Activated naive CD4-positive, alpha-beta T cell treated with anti-CD3 and anti-CD28 coated beads for 36 hours (primary cell): ENCODE data around the gene PNMT. TPM values are rescaled to one million over a fixed set of nuclear protein-coding genes. Genes with fewer than 3 reads are reported as not detected.

Source experiments
- CTCF ChIA-PET: fragments of 350-600 bp; sonication (Branson Sonifier 250); formaldehyde crosslinking; loops from one replicate; lab custom pipeline; 2021; ENCODE audit warnings: antibody characterized with exemption; lab: Charles Lee
- DNase-seq: peaks from one replicate; pipeline ENCODE4 v3.0.0-alpha.2; 2020
- H3K27ac Mint-ChIP-seq: one replicate; pipeline ENCODE4 v1.8.0; 2021; ENCODE audit warnings: mild to moderate bottlenecking, mixed read lengths
- H3K27me3 Mint-ChIP-seq: one replicate; pipeline ENCODE4 v1.8.0; 2021; ENCODE audit warnings: low read depth, mixed read lengths
- H3K36me3 Mint-ChIP-seq: one replicate; pipeline ENCODE4 v1.8.0; 2021; ENCODE audit warnings: low read depth, mixed read lengths
- H3K4me1 Mint-ChIP-seq: one replicate; pipeline ENCODE4 v1.8.0; 2021; ENCODE audit warnings: low read depth, mixed read lengths
- H3K4me3 Mint-ChIP-seq: one replicate; pipeline ENCODE4 v1.8.0; 2021; ENCODE audit warnings: mild to moderate bottlenecking, moderate library complexity, mixed read lengths
- H3K9me3 Mint-ChIP-seq: one replicate; pipeline ENCODE4 v1.8.0; 2021; ENCODE audit warnings: mixed read lengths
- intact Hi-C: fragments of 100-400 bp; cut with micrococcal nuclease; formaldehyde crosslinking; loops from one replicate; pipeline ENCODE4 v1.15.1; 2023
- total RNA-seq, 2 experiments: library from RNA; stranded (reverse); gene quantifications; one replicate each; pipeline ENCODE4 v1.2.3, GENCODE V29; 2021

PNMT gene
- total RNA-seq, 2 experiments from 2014 or later, result not detected

GRCh38 chr17:39711851-39712250, 43.6 kb downstream of the PNMT start:
- CTCF ChIA-PET, result no interaction called here
- Mint-ChIP-seq H3K36me3 (no peaks in the 10 kb centered on the region), H3K4me1 (peaks cover 8% of the 10 kb centered on the region), H3K4me3 (no peak overlapping the region), H3K9me3 (no peaks in the 10 kb centered on the region), H3K27ac (no peak overlapping the region), H3K27me3 (no peaks in the 10 kb centered on the region)
- no peak for DNase-seq
- intact Hi-C loops, result no loop called here

GRCh38 chr17:39714234-39714633, 46.0 kb downstream of the PNMT start:
- Mint-ChIP-seq H3K36me3 (no peaks in the 10 kb centered on the region), H3K9me3 (no peaks in the 10 kb centered on the region), H3K4me1 (no peaks in the 10 kb centered on the region), H3K27ac (no peak overlapping the region), H3K4me3 (no peak overlapping the region), H3K27me3 (no peaks in the 10 kb centered on the region)
- CTCF ChIA-PET, result no interaction called here
- no peak for DNase-seq
- intact Hi-C loops, result no loop called here

GRCh38 chr17:39715375-39716072, 47.3 kb downstream of the PNMT start:
- no peak for DNase-seq
- Mint-ChIP-seq H3K4me1 (no peaks in the 10 kb centered on the region), H3K36me3 (no peaks in the 10 kb centered on the region), H3K27me3 (no peaks in the 10 kb centered on the region), H3K9me3 (no peaks in the 10 kb centered on the region), H3K27ac (no peak overlapping the region), H3K4me3 (no peak overlapping the region)
- intact Hi-C loops, result no loop called here
- CTCF ChIA-PET, result interaction anchor here (0.7 to 2.1 kb wide), 3 partner anchors 14 to 44 kb away, joined by 3 to 6 read pairs (median 3); partner anchors contain the start of gene MIEN1

- no peaks in the 10 kb centered on the region for H3K36me3 Mint-ChIP-seq
- DNase-seq, result no peak
- no peaks in the 10 kb centered on the region for H3K9me3 Mint-ChIP-seq
- H3K4me1 Mint-ChIP-seq, result no peaks in the 10 kb centered on the region
- CTCF ChIA-PET, result interaction anchor here (2.1 kb wide), 1 partner anchor 14 kb away, joined by 6 read pairs; the partner anchor contains the start of gene MIEN1
- no peak overlapping the region for H3K27ac Mint-ChIP-seq
- intact Hi-C loops, result no loop called here
- H3K4me3 Mint-ChIP-seq, result no peak overlapping the region
- no peaks in the 10 kb centered on the region for H3K27me3 Mint-ChIP-seq
Measured at GRCh38 chr17:39716073-39716818, 48.0 kb downstream of the PNMT start.

- Mint-ChIP-seq H3K9me3 (no peaks in the 10 kb centered on the region), H3K4me3 (no peak overlapping the region), H3K36me3 (no peaks in the 10 kb centered on the region), H3K27ac (no peak overlapping the region), H3K4me1 (no peaks in the 10 kb centered on the region), H3K27me3 (no peaks in the 10 kb centered on the region)
- CTCF ChIA-PET, result interaction anchor here (2.1 kb wide), 1 partner anchor 13 kb away, joined by 6 read pairs; the partner anchor contains the start of gene MIEN1
- intact Hi-C loops, result no loop called here
- no peak for DNase-seq
Measured at GRCh38 chr17:39716879-39717536, 48.8 kb downstream of the PNMT start.

GRCh38 chr17:39717660-39718059, 49.4 kb downstream of the PNMT start:
- H3K4me1 Mint-ChIP-seq, result no peaks in the 10 kb centered on the region
- H3K36me3 Mint-ChIP-seq, result no peaks in the 10 kb centered on the region
- no peak overlapping the region for H3K4me3 Mint-ChIP-seq
- CTCF ChIA-PET, result no interaction called here
- H3K27me3 Mint-ChIP-seq, result no peaks in the 10 kb centered on the region
- no peak for DNase-seq
- intact Hi-C loops, result no loop called here
- no peaks in the 10 kb centered on the region for H3K9me3 Mint-ChIP-seq
- H3K27ac Mint-ChIP-seq, result no peak overlapping the region

- H3K36me3 Mint-ChIP-seq, result no peaks in the 10 kb centered on the region
- no peaks in the 10 kb centered on the region for H3K4me1 Mint-ChIP-seq
- H3K4me3 Mint-ChIP-seq, result no peak overlapping the region
- H3K27ac Mint-ChIP-seq, result no peak overlapping the region
- CTCF ChIA-PET, result interaction anchor here (0.6 to 1.3 kb wide), 2 partner anchors 10 to 97 kb away, joined by 3 to 4 read pairs; no protein-coding TSS in a partner anchor
- intact Hi-C loops, result no loop called here
- no peak for DNase-seq
- H3K9me3 Mint-ChIP-seq, result no peaks in the 10 kb centered on the region
- no peaks in the 10 kb centered on the region for H3K27me3 Mint-ChIP-seq
Measured at GRCh38 chr17:39719563-39720355, 51.5 kb downstream of the PNMT start.

Other genes starting within 250 kb of the PNMT start
- 10 to 100 TPM; 52.4 to 56.1 TPM for gene MED1, start 217.2 kb upstream of the PNMT start, total RNA-seq
- 10 to 100 TPM; 49.8 to 51.0 TPM for gene CDK12, start 207.0 kb upstream of the PNMT start, total RNA-seq
- not detected for gene NEUROD2, start 60.5 kb upstream of the PNMT start, total RNA-seq
- under 1 TPM in 1 of 2 experiments, not detected in 1; 0.14 TPM for gene PPP1R1B, start 41.5 kb upstream of the PNMT start, total RNA-seq
- 10 to 100 TPM; 56.1 to 56.8 TPM for gene STARD3, start 31.3 kb upstream of the PNMT start, total RNA-seq
- gene TCAP, start 3.1 kb upstream of the PNMT start, total RNA-seq, result 1 to 10 TPM in 1 of 2 experiments, under 1 TPM in 1; 0.74 to 1.1 TPM
- 10 to 100 TPM; 11.8 to 11.9 TPM for gene PGAP3, start 19.6 kb downstream of the PNMT start, total RNA-seq
- gene ERBB2, start 31.6 kb downstream of the PNMT start, total RNA-seq, result 1 to 10 TPM; 6.0 to 6.3 TPM
- 10 to 100 TPM; 35.2 to 36.5 TPM for gene MIEN1, start 62.1 kb downstream of the PNMT start, total RNA-seq
- 1 to 10 TPM; 2.0 to 2.1 TPM for gene GRB7, start 69.5 kb downstream of the PNMT start, total RNA-seq
- 10 to 100 TPM; 34.2 to 36.1 TPM for gene IKZF3, start 195.9 kb downstream of the PNMT start, total RNA-seq
- not detected for gene ZPBP2, start 199.7 kb downstream of the PNMT start, total RNA-seq